Endothelial cell of hepatic sinusoid (primary cell): Measurements from ENCODE around the gene FLOT1.

ENCODE experiments used
- in situ Hi-C: cut with HindIII; loops from 2 replicates; pipeline ENCODE4 v1.10.0; 2017; ENCODE audit warnings: low sequenced_read_pairs

Gene FLOT1

DNA sequence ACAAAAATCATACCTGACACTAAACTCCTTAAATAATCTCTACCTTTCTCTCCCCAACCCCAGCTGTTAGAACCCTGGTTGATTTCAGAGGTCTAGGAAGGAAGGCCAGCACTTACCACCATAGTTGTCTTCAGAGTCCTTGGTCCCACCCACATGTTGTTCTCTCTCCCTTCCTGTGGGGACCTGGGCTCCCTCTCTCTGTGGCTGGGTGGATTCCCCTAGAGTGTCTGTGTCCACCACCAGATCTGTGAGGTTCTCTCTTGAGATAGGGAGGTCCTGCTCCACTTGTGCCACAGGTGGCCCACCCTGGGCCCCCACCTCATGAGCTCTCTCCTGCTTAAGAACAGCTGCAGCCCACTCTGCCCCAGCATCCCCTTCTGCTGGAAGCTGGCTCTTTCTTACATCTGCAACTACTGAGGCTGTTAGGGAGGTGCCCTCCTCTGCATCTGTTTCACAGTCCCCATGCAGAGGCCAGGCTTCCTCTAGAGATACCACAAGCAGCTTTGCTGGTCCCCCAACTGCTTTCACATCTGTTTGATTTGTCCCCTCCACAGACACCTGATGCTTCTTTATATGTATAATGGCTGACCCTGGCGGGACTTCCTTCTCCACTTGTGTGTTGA, 30.6 kb downstream of the FLOT1 start:
- in situ Hi-C loops = no loop called here

DNA sequence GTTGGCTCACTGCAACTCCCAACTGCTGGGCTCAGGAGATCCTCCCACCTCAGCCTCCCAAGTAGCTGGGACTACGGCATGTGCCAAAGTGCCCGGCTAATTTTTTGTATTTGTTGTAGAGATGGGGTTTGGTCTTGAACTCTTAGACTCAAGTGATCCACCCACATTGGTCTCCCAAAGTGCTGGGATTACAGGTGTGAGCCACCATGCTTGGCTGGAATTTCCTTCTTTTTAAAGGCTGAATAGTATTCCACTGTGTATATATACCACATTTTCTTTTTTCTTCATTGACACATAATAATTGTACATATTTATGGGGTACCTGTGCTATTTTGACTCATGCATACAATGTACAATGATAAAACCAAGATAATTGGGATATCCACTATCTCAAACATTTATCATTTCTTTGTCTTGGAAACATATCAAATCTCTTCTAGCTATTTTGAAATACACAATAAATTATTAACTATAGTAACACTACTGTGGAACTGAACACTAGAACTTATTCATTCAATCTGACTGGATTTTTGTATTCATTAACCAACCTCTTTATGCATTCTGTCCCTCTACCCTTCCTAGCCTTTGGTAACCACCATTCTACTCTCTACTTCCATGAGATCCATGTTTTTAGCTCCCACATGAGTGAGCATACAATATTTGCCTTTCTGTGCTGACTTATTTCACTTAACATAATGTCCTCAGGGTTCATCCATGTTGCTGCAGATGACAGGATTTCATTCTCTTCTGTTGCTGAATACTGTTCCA, 33.2 kb downstream of the FLOT1 start:
- in situ Hi-C loops = no loop called here

- in situ Hi-C loops = no loop called here
Measured at GRCh38 chr6:30707281-30707850, 35.1 kb downstream of the FLOT1 start.

DNA sequence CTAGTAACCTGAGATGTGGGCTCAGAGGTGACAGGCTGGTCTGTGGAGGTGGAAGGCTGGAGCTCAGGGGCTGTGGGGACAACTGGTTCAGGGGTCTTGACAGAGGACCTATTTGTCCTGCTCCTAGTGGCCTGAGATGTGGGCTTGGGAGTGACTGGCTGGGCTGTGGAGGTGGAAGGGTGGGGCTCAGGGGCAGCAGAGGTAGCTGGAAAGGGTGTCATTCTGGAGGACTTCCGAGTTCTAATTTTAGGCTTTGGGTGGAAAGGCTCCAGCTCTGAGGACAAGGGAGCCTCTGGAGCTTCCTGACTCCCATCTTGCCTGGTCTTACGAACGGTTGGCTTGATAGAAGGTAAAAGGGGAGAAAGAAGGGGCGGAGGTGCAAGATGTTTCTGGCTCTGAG, 36.9 kb downstream of the FLOT1 start:
- in situ Hi-C loops = no loop called here

GRCh38 chr6:30703821-30704220, 38.7 kb downstream of the FLOT1 start:
- in situ Hi-C loops = no loop called here

DNA sequence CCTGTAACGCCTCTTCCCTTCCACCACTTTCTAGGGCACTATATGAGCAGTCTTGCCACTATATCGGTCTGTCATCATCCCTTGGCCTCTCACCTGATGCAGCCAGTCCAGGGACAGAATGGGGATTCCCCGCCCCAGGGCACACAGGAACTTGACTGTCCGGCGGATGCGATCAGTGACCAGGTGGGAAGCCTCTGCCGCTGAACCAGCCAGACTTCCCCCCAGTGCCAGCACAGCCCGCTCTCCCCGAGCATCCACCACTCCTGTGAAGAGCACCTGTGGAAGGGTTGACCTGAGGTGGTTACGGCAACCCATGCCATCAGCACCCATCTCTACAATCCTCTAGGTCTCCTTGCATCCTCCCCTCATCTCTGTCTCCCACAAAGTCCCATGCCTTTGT, 39.5 kb downstream of the FLOT1 start:
- in situ Hi-C loops = no loop called here

DNA sequence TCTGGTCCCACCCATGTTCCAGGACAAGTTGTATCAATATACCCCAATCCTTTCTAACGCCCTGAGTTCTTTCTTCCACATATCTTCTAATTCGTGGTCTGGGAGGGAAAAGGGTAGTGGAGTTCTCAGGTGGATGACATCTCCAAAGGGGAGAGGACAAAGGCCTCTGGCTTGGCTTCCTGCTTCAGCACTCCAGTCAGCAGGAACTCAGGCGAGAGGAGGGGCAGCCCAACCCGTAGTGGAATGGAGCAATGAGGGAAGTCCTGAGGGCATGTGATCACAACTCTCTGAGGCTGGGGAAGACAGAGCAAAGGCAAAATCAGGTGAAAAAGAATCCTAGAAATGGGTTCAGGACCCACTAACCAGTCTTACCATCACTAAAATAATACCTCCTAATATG, 42.1 kb downstream of the FLOT1 start:
- in situ Hi-C loops = no loop called here

- in situ Hi-C loops = no loop called here
Measured at GRCh38 chr6:30696432-30696831, 46.1 kb downstream of the FLOT1 start.

GRCh38 chr6:30691208-30691847, 51.2 kb downstream of the FLOT1 start:
- in situ Hi-C loops = no loop called here

DNA sequence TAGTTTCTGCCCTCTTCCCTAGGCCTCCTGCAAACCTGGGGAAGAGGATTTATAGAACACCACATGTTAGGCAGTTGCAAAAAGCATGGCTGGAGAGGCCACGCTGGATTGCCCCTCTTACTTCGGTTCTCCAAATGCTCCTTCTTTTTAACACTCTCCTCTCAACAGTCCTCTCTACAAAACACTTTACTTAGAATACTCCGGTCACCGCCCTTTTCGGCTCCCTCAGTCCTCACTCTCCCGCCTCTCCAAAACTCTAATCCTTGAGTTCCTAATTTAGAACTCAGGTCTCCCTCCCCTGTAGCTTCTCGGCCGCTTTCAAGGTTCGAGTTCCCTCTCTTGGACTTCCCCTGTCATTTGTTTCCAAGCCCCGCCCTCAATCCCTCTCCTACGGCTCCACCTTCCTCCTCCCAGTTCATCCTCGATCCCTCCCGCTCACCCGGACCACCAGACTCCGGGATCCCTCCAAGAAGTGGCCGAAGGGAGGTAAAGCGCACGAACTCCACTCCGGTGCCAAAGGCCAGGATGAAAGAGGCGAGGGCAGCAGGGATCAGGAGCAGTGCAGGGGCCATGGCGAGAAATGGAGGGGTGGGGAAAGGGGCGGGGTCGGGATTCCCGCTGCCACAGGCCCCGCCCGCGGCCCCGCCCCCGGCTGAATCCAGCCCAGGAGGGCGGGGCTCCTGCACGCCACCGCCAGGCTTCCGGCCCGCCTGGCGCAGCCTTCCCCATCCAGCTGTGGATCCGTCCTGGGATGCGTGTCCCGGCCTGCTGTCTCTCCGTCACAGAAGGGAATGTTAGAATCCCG, 51.9 kb downstream of the FLOT1 start, which contains the start of gene NRM:
Gene NRM, minus strand, starts transcription at position 582 of the 805 bp plus-strand sequence. Its CDS starts 10 bp downstream, at position 572.
- in situ Hi-C loops = no loop called here

DNA sequence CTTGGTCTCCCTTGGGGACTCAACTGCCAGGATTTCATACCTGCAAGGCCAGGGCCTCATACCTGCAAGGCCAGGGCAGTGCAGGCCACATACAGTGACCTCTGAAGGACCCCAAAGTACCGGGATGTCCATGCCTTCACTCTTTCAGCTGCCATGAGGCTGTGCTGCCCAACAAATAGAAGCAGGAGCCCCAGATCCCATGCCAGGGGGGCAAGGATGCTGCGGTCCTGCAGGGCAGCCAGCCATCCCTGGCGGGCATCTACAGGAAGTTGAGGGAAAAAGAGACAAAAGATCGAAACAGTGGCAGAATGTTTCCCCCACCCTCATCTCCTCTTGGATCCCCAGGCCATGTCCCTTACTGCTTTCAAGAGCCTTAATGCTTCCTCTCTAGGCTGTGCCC, 52.5 kb downstream of the FLOT1 start:
- in situ Hi-C loops = no loop called here

- in situ Hi-C loops = no loop called here
Measured at GRCh38 chr6:30689022-30689865, 53.2 kb downstream of the FLOT1 start.

DNA sequence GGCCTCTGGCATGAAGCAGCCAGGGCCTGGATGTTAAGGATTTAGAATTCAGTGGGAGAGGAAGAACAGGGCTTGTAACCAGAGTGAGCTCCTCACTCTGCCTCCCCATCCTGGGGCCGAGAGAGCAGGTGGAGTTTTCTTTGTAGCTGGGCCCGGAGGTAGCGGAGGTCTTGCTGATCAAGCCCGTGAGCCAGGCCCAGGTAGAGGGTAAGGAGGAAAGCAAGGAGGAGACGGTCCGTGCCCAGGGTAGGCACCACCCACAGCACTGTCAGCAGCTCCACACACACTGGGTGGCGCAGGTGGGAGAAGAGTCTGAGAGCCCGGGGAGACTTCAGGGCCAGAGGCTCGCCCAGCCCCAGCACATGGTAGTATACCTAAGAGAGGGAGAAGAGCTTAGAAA, 53.9 kb downstream of the FLOT1 start:
- in situ Hi-C loops = no loop called here

DNA sequence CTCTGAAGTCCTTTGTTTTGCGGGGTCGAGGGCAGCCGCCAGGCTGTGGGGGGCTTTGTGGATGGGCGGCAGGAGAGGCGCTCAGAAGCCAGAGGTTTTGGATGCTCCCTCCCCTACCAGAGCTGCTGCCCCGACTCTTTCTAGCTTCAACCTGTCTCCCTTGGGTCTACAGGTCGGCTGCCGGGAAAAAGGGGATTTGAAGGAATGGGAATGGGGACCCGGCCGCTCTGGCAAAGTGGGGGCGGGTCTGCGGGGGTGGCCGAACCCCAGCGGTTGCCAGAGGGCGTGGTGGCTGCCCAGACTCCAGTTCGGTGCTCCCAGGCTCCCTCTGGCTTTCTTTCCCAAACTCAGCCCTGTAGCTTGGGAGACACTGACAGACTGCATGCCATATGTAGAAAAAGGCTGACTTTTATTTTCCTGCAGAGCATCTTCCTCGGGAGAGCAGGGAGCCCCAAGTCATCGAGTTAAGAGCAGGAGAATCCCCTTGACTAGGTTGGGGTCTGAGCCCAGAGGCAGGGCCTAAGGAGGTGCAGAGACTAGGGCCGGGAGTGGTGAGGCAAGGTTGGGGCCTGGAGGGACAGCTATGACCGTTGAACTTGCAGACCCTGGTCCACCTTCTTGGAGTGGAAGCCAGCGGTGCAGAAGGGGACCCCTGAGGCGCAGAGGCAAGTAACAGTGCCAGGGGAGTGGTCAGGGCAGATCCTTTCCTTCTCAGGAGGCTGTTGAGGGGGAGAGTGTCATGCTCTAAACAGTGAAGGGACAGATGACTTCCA, 54.6 kb downstream of the FLOT1 start:
- in situ Hi-C loops = no loop called here

GRCh38 chr6:30686908-30687658, 55.4 kb downstream of the FLOT1 start:
- in situ Hi-C loops = no loop called here

GRCh38 chr6:30686009-30686907, 56.2 kb downstream of the FLOT1 start, which contains the start of gene PPP1R18:
PPP1R18 (minus strand) TSS chr6:30686645; CDS start chr6:30686018, 627 bp downstream.
- in situ Hi-C loops = no loop called here
